Lower leg skin (tissue), 4 donors: ENCODE data around the gene SPRR1A. TPM values are rescaled to one million over a fixed set of nuclear protein-coding genes. Genes with fewer than 3 reads are reported as not detected.

Experiments used
- DNase-seq, 2 donors: peaks; one replicate each; pipeline ENCODE4 v3.0.0-alpha.2; 2019; ENCODE audit warnings: low spot score in 2 of 2
- H3K4me3 ChIP-seq: fragments of 200-600 bp; sonication (generic); 2 replicates; pipeline ENCODE4 v1.5.1; 2017; ENCODE audit warnings: mild to moderate bottlenecking, low read depth; ENCODE audit not compliant: poor library complexity, severe bottlenecking
- CTCF ChIP-seq, 3 donors: fragments of 450-650 bp; IDR thresholded peaks; one replicate each; pipeline ENCODE4 v1.5.1; 2016; ENCODE audit warnings: antibody characterized with exemption in 3 of 3, mild to moderate bottlenecking in 3 of 3, moderate library complexity in 2 of 3
- POLR2A ChIP-seq, 2 donors: fragments of 450-650 bp; IDR thresholded peaks; one replicate each; pipeline ENCODE4 v1.6.1; 2016 to 2017; ENCODE audit warnings: antibody characterized with exemption in 2 of 2, mild to moderate bottlenecking in 1 of 2, moderate library complexity in 1 of 2
- WGBS, 2 donors: methylation state at CpG; one replicate each; pipeline ENCODE4 v1.1.5; 2018; 5-methylcytosine and 5-hydroxymethylcytosine counted together
- intact Hi-C: fragments of 100-400 bp; cut with DNase I; formaldehyde crosslinking; loops from one replicate; pipeline ENCODE4 v1.15.0; 2023; ENCODE audit warnings: low total_unique reads
- total RNA-seq, 4 donors: library from RNA; depleted of rRNA; stranded (reverse); fragments of >200 nt; gene quantifications; one replicate each; pipeline ENCODE4 v1.1.0, GENCODE V29; 2016

The SPRR1A gene
- total RNA-seq, 4 donors from 2014 or later = not detected

- H3K4me3 ChIP-seq = no peak overlapping the region
- WGBS, 2 donors = 78 to 89% methylated on average over 4 of the region's 4 CpGs
- intact Hi-C loops = no loop called here
- DNase-seq = peak in 1 of 2 donors; percentile 64
- TF ChIP-seq CTCF (IDR thresholded peaks at IDR 0.05) (no peak), POLR2A (IDR thresholded peaks at IDR 0.05) (no peak)
Observed at GRCh38 chr1:152972196-152972886, 11.5 kb upstream of the SPRR1A start.

GRCh38 chr1:152976688-152977087 is 7.2 kb upstream of the SPRR1A start:
- intact Hi-C loops = no loop called here
- WGBS, 2 donors = 63 to 68% methylated on average over 1 of the region's 1 CpG
- no peak for DNase-seq
- H3K4me3 ChIP-seq = no peak overlapping the region
- TF ChIP-seq POLR2A (IDR thresholded peaks at IDR 0.05) (no peak), CTCF (IDR thresholded peaks at IDR 0.05) (no peak)

GRCh38 chr1:152977614-152978013 is 6.3 kb upstream of the SPRR1A start:
- H3K4me3 ChIP-seq = no peak overlapping the region
- intact Hi-C loops = no loop called here
- peak in 1 of 2 donors; percentile 50 for DNase-seq
- TF ChIP-seq POLR2A (IDR thresholded peaks at IDR 0.05) = no peak
- no peak for TF ChIP-seq CTCF (IDR thresholded peaks at IDR 0.05)

- DNase-seq = no peak
- H3K4me3 ChIP-seq = no peak overlapping the region
- 50 to 53% methylated on average over 1 of the region's 1 CpG for WGBS, 2 donors
- intact Hi-C loops = no loop called here
- TF ChIP-seq CTCF (IDR thresholded peaks at IDR 0.05) (no peak), POLR2A (IDR thresholded peaks at IDR 0.05) (no peak)
Observed at GRCh38 chr1:152980676-152981075, 3.2 kb upstream of the SPRR1A start.

- intact Hi-C loops = no loop called here
- H3K4me3 ChIP-seq = no peak overlapping the region
- no peak for DNase-seq
- TF ChIP-seq POLR2A (IDR thresholded peaks at IDR 0.05) = no peak
- no peak for TF ChIP-seq CTCF (IDR thresholded peaks at IDR 0.05)
- WGBS, 2 donors = 64 to 84% methylated on average over 6 of the region's 6 CpGs
Observed at GRCh38 chr1:152981146-152981871, 2.6 kb upstream of the SPRR1A start.
